MM.1S (cell line): ENCODE measurements around the gene OAS3.

Experiments
- CTCF ChIP-seq: fragments of 300-600 bp; sonication (generic); IDR thresholded peaks from 2 replicates; pipeline ENCODE4 v1.5.1; 2016; ENCODE audit warnings: antibody characterized with exemption, low read length, mixed read lengths
- EZH2 ChIP-seq: fragments of 300-600 bp; sonication (generic); optimal IDR thresholded peaks from 2 replicates; pipeline ENCODE3; 2017; ENCODE audit warnings: low read depth, mild to moderate bottlenecking, antibody characterized with exemption, low read length, mixed read lengths

GRCh38 chr12:112909693-112910092 is 28.6 kb upstream of the OAS3 start:
- TF ChIP-seq CTCF (no peak), EZH2 (no peak)
